ENCODE results near the gene NDUFB4.
"Not testable (repeated sequence)": the region's sequence is repeated elsewhere in the genome, so short reads cannot be mapped to it uniquely, and the experiment has no call there.

Gene NDUFB4

GRCh38 chr3:120572027-120572426 is 24.1 kb upstream of the NDUFB4 start:
- no peak for DNase-seq

- DNase-seq: no peak
Observed at GRCh38 chr3:120587332-120587975, 8.7 kb upstream of the NDUFB4 start.

- DNase-seq: no peak
Observed at GRCh38 chr3:120595788-120596115, 384 bp upstream of the NDUFB4 start.

- no peak for DNase-seq
Observed at GRCh38 chr3:120596853-120597223, 702 bp downstream of the NDUFB4 start.

DNA sequence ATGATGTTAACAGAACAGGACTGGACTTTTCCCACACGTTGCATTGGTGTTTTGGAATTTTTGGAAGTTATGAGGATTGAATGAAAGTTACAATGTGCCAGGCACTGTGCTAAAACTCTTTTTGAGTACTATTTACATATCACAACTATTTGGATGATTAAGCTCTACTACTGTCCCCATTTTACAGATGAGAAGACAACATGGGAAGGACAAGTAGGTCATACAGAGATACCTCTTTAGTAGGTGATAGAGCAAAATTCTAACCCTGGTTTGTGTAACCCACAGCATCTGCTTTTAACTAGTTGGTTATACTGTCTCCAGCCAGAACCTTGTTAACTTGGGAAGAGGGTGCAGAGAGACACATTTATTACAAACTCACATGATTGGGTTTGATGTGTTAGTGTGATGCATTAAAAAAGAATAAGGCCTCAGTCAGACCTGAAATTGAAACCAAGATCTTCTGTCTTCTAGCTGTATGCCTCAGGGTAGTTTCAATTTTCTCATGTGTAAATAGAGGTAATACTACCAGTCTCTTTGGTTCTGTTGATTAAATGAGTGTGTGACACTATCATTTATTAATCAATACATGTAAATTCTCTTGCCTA is 1.4 kb downstream of the NDUFB4 start:
- DNase-seq: no peak

DNA sequence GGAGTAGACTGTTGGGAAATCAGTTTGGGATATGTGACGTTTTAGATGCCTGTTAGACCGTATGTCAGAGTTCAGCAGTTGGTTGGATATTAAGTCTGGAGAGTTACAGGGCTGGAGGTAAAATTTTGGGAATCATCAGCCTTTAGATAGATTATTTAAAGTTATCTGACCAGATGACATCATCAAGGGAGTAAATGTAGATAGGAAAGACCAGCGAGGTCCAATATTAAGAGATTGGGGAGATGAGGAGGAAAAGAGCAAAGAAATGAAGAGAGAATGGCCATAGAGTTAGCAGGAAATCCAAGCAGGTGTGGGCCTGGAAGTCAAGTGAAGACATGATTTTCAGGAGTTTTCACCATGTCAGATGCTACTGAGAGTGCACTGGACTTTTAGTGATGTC is 3.1 kb downstream of the NDUFB4 start:
- DNase-seq: no peak

DNA sequence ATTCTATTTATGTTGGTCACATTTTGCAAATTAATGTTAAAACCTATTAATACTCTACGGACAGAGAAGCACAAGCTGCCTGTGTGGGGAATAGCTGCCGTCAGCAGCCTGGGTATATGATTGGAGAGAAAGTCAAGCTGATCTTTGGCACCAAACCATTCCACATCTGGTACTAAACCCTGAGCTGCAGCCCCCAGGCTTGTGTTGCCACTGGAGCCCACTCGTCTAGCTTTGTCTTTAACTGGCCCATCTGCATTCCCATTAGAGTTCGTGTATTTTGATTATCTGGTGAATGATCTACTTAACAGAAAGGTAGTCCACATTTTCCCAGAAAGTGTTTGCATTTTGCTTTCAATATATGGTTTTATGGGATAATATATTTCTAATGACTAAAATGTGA is 5.4 kb downstream of the NDUFB4 start:
- DNase-seq: no peak

DNA sequence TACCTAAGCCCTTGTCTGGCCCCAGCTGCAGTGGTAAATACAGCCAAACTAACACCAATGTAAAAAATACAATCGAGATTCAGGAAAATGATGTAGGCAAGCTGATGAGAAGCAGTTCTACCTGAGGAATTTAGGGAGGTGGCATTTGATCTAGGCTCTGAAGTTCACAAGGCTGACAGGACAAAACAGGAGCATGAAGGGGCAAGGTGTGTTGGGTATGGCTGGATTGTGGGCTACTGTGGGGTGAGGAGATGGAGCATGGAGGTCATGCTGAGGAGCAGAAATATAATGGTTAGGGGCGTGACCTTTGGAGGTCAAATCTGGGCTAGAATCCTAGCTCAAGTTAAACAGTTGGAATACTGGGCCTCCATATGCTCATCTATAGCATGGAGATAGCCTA is 6.5 kb downstream of the NDUFB4 start:
- DNase-seq: no peak

- DNase-seq: no peak
Observed at GRCh38 chr3:120604382-120604781, 8.2 kb downstream of the NDUFB4 start.

GRCh38 chr3:120604784-120605183 is 8.6 kb downstream of the NDUFB4 start:
- DNase-seq: no peak

DNA sequence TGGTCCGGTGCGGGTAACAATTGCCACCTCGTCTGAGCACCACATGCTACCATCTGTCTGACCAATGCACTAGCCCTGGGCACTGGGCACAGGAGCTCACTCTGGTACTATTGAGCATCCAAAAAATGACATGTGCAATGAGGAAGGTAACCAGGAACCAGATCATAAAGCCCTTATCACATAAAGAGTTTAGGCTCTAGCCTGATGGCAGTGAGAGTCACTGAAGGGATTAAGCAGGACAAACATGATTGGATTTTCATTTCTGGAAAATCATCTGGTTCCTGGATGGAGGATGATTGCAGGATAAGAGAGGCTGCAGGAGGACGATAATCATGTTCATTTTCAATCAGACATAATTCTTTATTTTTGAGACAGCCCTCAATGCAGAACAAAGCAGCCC is 12.4 kb downstream of the NDUFB4 start:
- no peak for DNase-seq

- no peak for DNase-seq
Observed at GRCh38 chr3:120614765-120615164, 18.6 kb downstream of the NDUFB4 start.

DNA sequence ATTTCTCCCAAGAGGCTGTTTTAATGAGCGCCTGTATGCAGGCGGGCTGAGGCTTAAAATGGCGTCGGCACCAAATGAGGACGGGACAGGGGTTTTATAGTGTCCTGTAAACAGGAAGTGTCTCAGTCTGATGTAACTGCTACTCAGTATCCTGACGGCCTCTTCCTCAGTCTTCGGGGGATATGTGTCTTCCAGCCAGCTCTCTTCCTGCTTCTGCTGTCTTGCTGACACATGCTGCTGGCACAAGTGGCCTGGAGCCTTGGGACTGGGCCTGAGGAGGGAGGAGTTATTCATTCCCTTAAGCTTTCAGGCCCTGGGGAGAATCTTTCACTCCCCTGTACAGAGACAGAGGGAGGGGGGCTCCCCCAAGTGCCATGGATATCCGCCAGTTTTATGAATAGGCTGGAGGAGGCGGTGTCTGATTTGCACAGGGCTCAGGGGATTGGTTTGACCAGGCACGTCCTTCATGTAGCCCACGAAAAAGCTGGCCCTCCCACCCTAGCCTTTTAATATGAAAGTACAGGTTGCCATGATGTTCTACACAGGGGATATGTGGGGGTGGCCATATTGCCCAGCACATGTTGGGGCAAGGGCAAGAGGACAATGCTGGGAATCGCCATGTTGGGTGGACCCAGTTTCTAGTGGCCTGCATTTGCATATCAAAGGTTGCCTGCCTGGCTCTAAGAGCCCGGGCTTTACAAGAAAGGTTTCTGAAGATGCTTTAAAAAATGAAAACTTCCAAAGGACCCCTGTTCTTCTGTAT is 19.9 kb downstream of the NDUFB4 start:
- DNase-seq: no peak

- not testable (repeated sequence) for DNase-seq
Observed at GRCh38 chr3:120616745-120617144, 20.6 kb downstream of the NDUFB4 start.

- DNase-seq: no peak
Observed at GRCh38 chr3:120622457-120622856, 26.3 kb downstream of the NDUFB4 start.

DNA sequence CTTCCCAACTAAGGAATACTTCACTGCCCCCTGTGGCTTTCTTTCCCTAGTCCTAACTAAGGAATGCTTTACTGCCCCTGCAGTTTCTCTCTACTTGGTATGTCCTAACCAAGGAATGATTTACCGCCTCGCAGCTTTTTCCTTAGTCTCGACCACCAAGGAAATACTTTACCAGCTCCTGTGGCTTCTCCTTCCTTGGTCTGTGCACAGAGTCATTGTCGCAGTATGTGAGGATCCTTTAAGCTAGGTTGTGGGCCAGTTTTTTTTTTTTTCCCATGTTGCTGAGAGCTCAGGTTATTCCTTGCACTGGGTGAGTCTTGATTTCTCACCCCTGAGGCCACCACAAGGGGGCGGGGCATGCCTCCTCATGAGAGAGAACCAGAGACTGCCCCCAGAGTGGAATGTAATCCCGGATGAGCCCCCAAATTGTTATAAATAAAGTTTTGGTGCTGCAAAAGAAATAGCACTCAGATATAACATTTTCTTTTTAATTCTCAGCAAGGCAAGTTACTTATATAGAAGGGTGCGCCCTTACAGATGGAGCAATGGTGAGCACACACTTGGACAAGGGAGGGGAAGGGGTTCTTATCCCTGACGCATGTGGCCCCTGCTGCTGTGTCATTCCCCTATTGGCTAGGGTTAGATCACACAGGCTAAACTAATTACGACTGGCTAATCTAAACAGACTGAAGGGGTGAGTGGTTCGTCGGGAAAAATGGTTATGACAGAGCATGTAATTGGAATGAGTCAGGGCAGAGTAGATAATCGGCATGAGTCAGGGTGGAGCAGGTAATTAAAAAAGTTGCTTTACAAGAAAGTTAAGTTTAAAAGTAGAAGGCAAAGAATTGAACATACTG is 27.0 kb downstream of the NDUFB4 start:
- no peak for DNase-seq

- no peak for DNase-seq
Observed at GRCh38 chr3:120623727-120624093, 27.6 kb downstream of the NDUFB4 start.

GRCh38 chr3:120625159-120625586 is 29.0 kb downstream of the NDUFB4 start:
- DNase-seq: no peak

DNA sequence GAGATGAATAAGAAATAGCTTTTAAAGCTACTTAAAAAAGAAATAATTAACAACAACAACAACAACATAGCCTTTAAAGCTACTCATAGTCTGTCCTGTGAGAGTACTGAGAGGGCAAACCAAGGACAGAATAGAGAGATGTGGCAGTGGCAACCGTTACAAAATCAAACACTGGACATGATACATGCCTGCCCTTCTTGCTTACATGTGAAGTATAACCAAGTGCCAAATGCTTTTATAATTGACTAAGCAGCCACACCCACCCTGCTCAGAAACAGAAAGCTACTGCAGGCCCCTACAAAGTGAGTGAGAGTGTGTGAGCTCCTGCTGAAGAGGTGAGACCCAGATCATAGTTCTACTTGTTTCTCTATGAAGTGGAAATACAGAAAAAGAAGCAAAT is 38.4 kb downstream of the NDUFB4 start:
- no peak for DNase-seq

- DNase-seq: no peak
Observed at GRCh38 chr3:120636795-120637401, 40.8 kb downstream of the NDUFB4 start.

- no peak for DNase-seq
Observed at GRCh38 chr3:120637851-120638559, 41.9 kb downstream of the NDUFB4 start.

- DNase-seq: not testable (repeated sequence)
Observed at GRCh38 chr3:120638820-120639219, 42.7 kb downstream of the NDUFB4 start.
